Fibroblast of mammary gland (primary cell): Measurements from ENCODE around the gene MAPRE2.
A peak's percentile ranks its signal among the peaks of the same experiment; 100 is the strongest.

ENCODE experiments used
- DNase-seq: peaks from one replicate; pipeline ENCODE4 v3.0.0-alpha.2; 2010; ENCODE audit warnings: low read depth
- H3K4me3 ChIP-seq: 2 replicates; pipeline ENCODE4 v1.5.1; 2011; ENCODE audit warnings: low read depth, mild to moderate bottlenecking, low read length, moderate library complexity; ENCODE audit not compliant: control insufficient read depth
- TF ChIP-seq, protein P1 (sequence below): conservative IDR thresholded peaks from 2 replicates; pipeline ENCODE4 v1.5.1; 2011; ENCODE audit warnings: low read depth, low read length, inconsistent platforms; ENCODE audit not compliant: control insufficient read depth, insufficient read depth

Gene MAPRE2

DNA sequence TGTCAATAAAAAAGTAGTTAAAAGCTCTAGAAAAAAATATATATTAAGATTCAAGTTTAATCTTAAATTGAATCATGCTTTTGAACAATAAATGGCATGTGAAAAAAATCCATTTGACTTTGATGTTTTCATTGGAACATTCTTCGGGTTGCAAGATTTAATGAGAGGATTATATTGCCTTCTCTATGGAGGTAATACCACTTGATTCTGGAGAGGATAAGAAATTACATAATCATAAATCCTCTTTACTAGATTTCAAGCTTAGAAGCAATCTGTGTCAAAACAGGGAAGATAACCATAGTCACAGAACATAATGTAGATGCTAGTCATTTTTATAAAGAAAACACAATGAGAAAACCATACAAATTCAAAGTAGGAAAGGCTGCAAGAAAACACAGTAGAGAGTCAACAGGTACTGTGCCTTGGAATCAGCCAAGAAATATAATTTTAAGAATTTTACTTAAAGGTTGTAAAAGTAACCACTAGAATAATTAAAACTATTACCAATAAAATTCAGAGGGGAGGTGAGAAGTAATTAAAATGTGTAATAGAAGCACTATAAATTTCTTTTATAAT lies 18.7 kb upstream of the MAPRE2 start:
- no peak for DNase-seq
- H3K4me3 ChIP-seq, result no peak overlapping the region
- TF ChIP-seq, protein P1, sequence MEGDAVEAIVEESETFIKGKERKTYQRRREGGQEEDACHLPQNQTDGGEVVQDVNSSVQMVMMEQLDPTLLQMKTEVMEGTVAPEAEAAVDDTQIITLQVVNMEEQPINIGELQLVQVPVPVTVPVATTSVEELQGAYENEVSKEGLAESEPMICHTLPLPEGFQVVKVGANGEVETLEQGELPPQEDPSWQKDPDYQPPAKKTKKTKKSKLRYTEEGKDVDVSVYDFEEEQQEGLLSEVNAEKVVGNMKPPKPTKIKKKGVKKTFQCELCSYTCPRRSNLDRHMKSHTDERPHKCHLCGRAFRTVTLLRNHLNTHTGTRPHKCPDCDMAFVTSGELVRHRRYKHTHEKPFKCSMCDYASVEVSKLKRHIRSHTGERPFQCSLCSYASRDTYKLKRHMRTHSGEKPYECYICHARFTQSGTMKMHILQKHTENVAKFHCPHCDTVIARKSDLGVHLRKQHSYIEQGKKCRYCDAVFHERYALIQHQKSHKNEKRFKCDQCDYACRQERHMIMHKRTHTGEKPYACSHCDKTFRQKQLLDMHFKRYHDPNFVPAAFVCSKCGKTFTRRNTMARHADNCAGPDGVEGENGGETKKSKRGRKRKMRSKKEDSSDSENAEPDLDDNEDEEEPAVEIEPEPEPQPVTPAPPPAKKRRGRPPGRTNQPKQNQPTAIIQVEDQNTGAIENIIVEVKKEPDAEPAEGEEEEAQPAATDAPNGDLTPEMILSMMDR, result no peak

DNA sequence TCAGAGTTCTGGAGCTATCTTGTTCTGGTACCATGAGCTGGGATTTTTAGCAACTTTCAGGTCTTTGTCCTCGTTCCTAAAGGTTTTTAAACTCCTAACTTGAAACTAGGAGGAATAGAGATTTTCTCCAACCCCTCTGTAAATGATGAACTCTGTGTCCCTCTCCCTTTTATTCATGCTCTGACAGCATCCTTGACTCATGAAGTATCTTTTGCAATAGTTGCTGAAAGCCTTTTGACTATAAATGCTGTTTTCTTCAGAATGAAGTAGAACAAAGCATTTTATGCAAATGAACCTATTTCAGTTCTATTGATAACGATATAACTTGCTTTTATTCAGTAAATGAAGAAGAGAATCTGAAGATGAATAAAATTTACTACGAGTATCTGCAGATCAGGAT lies 17.0 kb upstream of the MAPRE2 start:
- DNase-seq, result peak; percentile 44
- H3K4me3 ChIP-seq, result no peak overlapping the region
- TF ChIP-seq, protein P1, result no peak

DNA sequence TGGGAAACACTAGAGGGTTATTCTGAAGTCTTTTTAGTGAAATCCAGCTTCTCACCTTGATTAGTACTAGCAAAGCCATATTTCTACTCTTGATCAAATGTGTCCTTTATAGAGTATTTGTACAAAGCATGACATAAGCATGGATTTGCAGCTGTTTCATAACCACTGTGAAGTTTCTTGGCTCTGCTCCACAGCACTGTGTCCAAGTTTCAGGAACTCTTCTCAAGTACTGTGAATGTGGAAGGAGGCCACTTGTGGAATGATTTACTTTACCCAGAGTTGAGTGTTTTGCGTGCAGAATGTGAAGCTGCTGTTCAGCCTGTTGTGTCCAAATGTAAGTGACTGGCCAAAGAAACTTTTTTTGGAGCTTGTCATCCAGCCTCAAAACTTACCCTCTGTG lies 16.2 kb upstream of the MAPRE2 start:
- no peak overlapping the region for H3K4me3 ChIP-seq
- TF ChIP-seq, protein P1, result no peak
- peak; percentile 89 for DNase-seq

DNA sequence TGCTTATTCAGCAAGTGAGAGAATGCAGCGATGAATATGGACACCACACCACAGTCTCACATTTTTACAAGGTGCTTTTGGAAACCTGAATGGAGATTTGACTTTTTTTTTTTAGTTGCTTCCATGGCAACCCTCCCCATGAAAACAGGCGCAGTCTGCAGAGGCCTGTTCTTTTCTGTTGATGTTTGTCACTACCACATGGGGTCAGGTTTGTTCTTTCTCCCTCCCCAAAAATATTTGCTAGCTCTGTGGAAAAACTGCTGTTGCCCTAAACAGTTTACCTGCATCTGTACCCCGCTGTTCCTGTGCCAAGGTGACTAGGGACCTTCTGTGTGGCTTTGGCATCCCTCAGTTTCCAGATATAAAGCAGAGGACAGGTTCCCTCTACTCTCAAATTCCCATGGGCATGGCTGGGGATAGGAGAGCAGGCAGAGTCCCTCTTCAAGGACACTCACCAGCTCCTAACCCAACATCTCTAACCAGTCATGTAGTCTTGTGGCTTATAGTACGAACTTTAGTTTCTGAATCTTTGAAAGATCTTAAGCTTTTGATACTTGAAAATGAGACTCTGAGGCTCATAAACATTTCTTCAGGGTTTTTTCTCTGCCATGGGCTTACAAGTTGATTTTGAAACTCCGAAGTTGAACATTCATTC lies 14.7 kb upstream of the MAPRE2 start:
- no peak for DNase-seq
- H3K4me3 ChIP-seq, result no peak overlapping the region

DNA sequence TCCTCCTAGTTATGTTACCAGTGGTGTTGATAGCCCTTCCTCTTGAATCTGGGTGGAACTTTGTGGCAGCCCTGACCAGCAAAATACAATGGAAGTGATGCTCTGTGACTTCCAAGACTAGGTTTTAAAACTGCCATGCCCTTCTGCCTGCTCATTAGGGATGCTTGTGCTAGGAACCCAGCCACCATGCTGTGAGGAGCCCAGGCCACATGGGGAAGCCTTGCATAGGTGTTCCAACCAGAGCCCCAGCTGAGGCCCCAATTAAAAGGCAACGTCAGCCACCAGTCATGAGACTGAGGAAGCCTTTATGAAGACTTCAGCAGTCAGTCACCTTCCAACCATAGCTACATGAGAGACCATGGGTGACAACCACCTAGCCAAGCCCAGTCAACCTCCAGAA lies 14.0 kb upstream of the MAPRE2 start:
- TF ChIP-seq, protein P1, result no peak
- no peak overlapping the region for H3K4me3 ChIP-seq
- DNase-seq, result no peak

More for the DNA sequence above, 14.7 kb upstream of the MAPRE2 start:
- TF ChIP-seq, protein P1, result no peak

DNA sequence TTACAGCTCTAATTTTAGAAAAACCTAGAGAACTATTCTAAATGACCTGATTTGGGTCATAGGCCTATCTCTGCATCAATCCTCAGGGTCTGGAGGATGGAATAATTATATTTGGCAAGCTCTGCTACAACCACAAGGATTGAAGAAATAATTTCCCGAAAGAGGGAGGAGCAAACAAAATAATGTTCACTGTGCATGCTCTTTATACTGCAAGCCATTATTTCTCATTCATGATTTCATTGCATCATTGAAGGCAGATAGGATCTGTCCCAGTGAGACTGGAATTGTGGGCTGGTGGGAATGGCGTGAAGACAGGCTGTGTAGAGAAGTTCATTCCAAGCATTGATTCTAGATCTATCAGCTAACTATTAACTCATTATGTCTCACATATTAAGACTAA lies 12.7 kb upstream of the MAPRE2 start:
- no peak overlapping the region for H3K4me3 ChIP-seq
- TF ChIP-seq, protein P1, result no peak
- peak; percentile 74 for DNase-seq
